Neural progenitor cell (in vitro differentiated cells): ENCODE measurements around the gene SMPD2. TPM values are rescaled to one million over a fixed set of nuclear protein-coding genes. Genes with fewer than 3 reads are reported as not detected.

Experiments used
- DNase-seq: peaks from one replicate; pipeline ENCODE4 v3.0.0-alpha.2; 2016; ENCODE audit warnings: low spot score
- H2AFZ ChIP-seq: fragments of 200-600 bp; sonication (generic); replicated peaks from 2 replicates; pipeline ENCODE4 v1.6.1; 2016; ENCODE audit warnings: antibody characterized with exemption
- H3F3A ChIP-seq: fragments of 200-600 bp; sonication (generic); 2 replicates; pipeline ENCODE4 v1.6.1; 2016; ENCODE audit warnings: antibody characterized with exemption, low read depth
- H3K27ac ChIP-seq: fragments of 200-600 bp; sonication (generic); 2 replicates; pipeline ENCODE4 v1.5.1; 2016; ENCODE audit warnings: mild to moderate bottlenecking
- H3K27me3 ChIP-seq: fragments of 200-600 bp; sonication (generic); 2 replicates; pipeline ENCODE4 v1.6.1; 2016; ENCODE audit warnings: mild to moderate bottlenecking, moderate library complexity
- H3K36me3 ChIP-seq: fragments of 200-600 bp; sonication (generic); 2 replicates; pipeline ENCODE4 v1.5.1; 2016
- H3K4me1 ChIP-seq: fragments of 200-600 bp; sonication (generic); 2 replicates; pipeline ENCODE4 v1.6.1; 2016; ENCODE audit warnings: mixed run types
- H3K4me2 ChIP-seq: fragments of 200-600 bp; sonication (generic); 2 replicates; pipeline ENCODE4 v1.6.1; 2016
- H3K4me3 ChIP-seq: fragments of 200-600 bp; sonication (generic); 2 replicates; pipeline ENCODE4 v1.5.1; 2016
- H3K79me2 ChIP-seq: fragments of 200-600 bp; sonication (generic); 2 replicates; pipeline ENCODE4 v1.6.1; 2016; ENCODE audit warnings: low read depth
- H3K9ac ChIP-seq: fragments of 200-600 bp; sonication (generic); 2 replicates; pipeline ENCODE4 v1.6.1; 2016
- H3K9me3 ChIP-seq: fragments of 200-600 bp; sonication (generic); 2 replicates; pipeline ENCODE4 v1.5.1; 2016; ENCODE audit warnings: low read depth
- H4K20me1 ChIP-seq: fragments of 200-600 bp; sonication (generic); 2 replicates; pipeline ENCODE4 v1.6.1; 2016; ENCODE audit warnings: low read depth
- H3K27ac Mint-ChIP-seq: 3 replicates; pipeline ENCODE4 v1.8.0; 2021; ENCODE audit warnings: mixed read lengths
- H3K27me3 Mint-ChIP-seq: 2 replicates; pipeline ENCODE4 v1.8.0; 2022; ENCODE audit warnings: low read depth, mild to moderate bottlenecking, inconsistent platforms, moderate library complexity, mixed read lengths; ENCODE audit not compliant: insufficient read depth
- H3K36me3 Mint-ChIP-seq: 3 replicates; pipeline ENCODE4 v1.8.0; 2021; ENCODE audit warnings: mixed read lengths
- H3K4me1 Mint-ChIP-seq: 3 replicates; pipeline ENCODE4 v1.8.0; 2021; ENCODE audit warnings: mixed read lengths
- H3K4me3 Mint-ChIP-seq: 3 replicates; pipeline ENCODE4 v1.8.0; 2021; ENCODE audit warnings: mild to moderate bottlenecking, moderate library complexity, mixed read lengths
- H3K9me3 Mint-ChIP-seq: 3 replicates; pipeline ENCODE4 v1.8.0; 2020; ENCODE audit warnings: mixed read lengths
- CTCF ChIP-seq: fragments of 200-600 bp; sonication (generic); IDR thresholded peaks from 2 replicates; pipeline ENCODE4 v1.5.1; 2017; ENCODE audit warnings: antibody characterized with exemption, mild to moderate bottlenecking
- EZH2 ChIP-seq: fragments of 200-600 bp; sonication (generic); IDR thresholded peaks from 2 replicates; pipeline ENCODE4 v1.6.1; 2017; ENCODE audit warnings: antibody characterized with exemption, mild to moderate bottlenecking, moderate library complexity
- EZH2phosphoT487 ChIP-seq: fragments of 200-600 bp; sonication (generic); IDR thresholded peaks from 2 replicates; pipeline ENCODE4 v1.6.1; 2017; ENCODE audit warnings: antibody characterized with exemption
- total RNA-seq: library from RNA; depleted of rRNA; stranded (reverse); fragments of >200 nt; gene quantifications from 2 replicates; pipeline ENCODE4 v1.2.3, GENCODE V29; 2015; ENCODE audit warnings: low replicate concordance

The SMPD2 gene
- total RNA-seq, 1 donor from 2014 or later: 10.3 TPM

DNA sequence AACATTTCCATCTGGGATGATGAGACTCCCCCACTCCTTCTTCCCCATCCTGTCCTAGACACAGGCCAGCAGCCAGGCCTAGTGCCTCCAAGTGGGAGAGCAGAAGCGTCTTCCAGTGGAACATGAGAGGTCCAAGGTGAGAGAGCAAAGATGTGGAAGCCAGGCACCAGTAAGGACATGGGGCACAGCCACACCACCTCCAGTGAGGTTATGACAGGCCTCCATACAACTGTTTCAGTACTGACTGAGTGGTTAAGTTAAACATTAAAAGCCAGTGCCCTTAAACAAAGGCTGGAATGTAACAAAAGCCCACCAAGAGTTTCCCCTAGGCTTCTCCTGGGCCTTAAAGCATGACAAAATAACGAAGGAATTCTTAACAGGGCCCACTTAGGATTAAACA, 37.2 kb downstream of the SMPD2 start:
- peaks cover 37% of the 10 kb centered on the region for H3K4me1 Mint-ChIP-seq
- H3K4me2 ChIP-seq: peak overlapping the region; percentile 99
- TF ChIP-seq CTCF (no peak), EZH2 (no peak), EZH2phosphoT487 (no peak)
- H4K20me1 ChIP-seq: peaks cover 7% of the 10 kb centered on the region
- peak; percentile 61 for DNase-seq
- H3K9ac ChIP-seq: no peak overlapping the region
- peaks cover 2% of the 10 kb centered on the region for H3K27me3 Mint-ChIP-seq
- no peak overlapping the region for H2AFZ ChIP-seq
- no peak overlapping the region for H3K4me3 Mint-ChIP-seq
- peaks cover 52% of the 10 kb centered on the region for H3K4me1 ChIP-seq
- H3F3A ChIP-seq: peaks cover 26% of the 10 kb centered on the region
- H3K36me3 Mint-ChIP-seq: peaks cover 53% of the 10 kb centered on the region
- peaks cover 6% of the 10 kb centered on the region for H3K36me3 ChIP-seq
- H3K79me2 ChIP-seq: peaks cover 93% of the 10 kb centered on the region
- H3K9me3 ChIP-seq: no peaks in the 10 kb centered on the region
- H3K4me3 ChIP-seq: peak overlapping the region; percentile 35
- H3K27me3 ChIP-seq: no peaks in the 10 kb centered on the region
- H3K27ac Mint-ChIP-seq: peak overlapping the region; percentile 95
- H3K27ac ChIP-seq: peak overlapping the region; percentile 75
- no peaks in the 10 kb centered on the region for H3K9me3 Mint-ChIP-seq

DNA sequence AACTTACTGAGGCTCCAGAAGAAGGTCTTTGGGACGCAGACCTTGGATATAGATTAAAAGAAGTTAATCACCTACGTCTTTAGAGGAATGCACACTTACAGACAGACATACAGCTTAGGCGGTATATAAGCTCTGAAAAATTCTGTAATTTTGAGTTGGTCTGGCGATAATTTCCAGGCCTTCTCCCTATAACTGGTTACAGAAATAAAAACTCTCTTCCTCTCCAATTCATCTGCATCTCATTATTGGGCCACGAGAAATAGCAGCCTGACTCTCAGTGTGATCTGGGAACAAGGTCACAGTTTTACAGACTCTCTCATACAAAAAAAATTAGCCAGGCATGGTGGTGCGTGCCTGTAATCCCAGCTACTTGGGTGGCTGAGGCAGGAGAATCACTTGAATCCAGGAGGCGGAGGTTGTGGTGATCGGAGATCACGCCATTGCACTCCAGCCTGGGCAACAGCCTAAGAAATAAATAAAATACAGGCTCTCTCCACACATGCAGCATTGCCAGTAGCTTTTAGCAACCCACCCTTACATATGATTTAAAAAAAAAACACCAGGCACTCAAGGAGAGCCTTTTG, 37.8 kb downstream of the SMPD2 start:
- Histone ChIP-seq H2AFZ (no peak overlapping the region), H3K9me3 (no peaks in the 10 kb centered on the region), H3K79me2 (peaks cover 94% of the 10 kb centered on the region), H3K4me2 (peak overlapping the region; percentile 99), H3K27me3 (no peaks in the 10 kb centered on the region), H4K20me1 (peaks cover 4% of the 10 kb centered on the region), H3K27ac (peak overlapping the region; percentile 75), H3K4me1 (peaks cover 52% of the 10 kb centered on the region), H3K4me3 (peak overlapping the region; percentile 35), H3F3A (peaks cover 26% of the 10 kb centered on the region), H3K9ac (no peak overlapping the region), H3K36me3 (peaks cover 6% of the 10 kb centered on the region)
- TF ChIP-seq EZH2phosphoT487: no peak
- DNase-seq: no peak
- H3K9me3 Mint-ChIP-seq: no peaks in the 10 kb centered on the region
- peaks cover 2% of the 10 kb centered on the region for H3K27me3 Mint-ChIP-seq
- peaks cover 49% of the 10 kb centered on the region for H3K36me3 Mint-ChIP-seq
- H3K27ac Mint-ChIP-seq: no peak overlapping the region
- peaks cover 37% of the 10 kb centered on the region for H3K4me1 Mint-ChIP-seq
- H3K4me3 Mint-ChIP-seq: peak overlapping the region; percentile 36

- Mint-ChIP-seq H3K36me3 (peaks cover 46% of the 10 kb centered on the region), H3K4me1 (peaks cover 41% of the 10 kb centered on the region), H3K27me3 (peaks cover 4% of the 10 kb centered on the region), H3K9me3 (no peaks in the 10 kb centered on the region), H3K27ac (no peak overlapping the region), H3K4me3 (peak overlapping the region; percentile 36)
- peaks cover 52% of the 10 kb centered on the region for H3K4me1 ChIP-seq
- H4K20me1 ChIP-seq: peaks cover 4% of the 10 kb centered on the region
- peak overlapping the region; percentile 75 for H3K27ac ChIP-seq
- no peak for DNase-seq
- peaks cover 6% of the 10 kb centered on the region for H3K36me3 ChIP-seq
- H3K4me3 ChIP-seq: peak overlapping the region; percentile 35
- no peaks in the 10 kb centered on the region for H3K9me3 ChIP-seq
- peaks cover 87% of the 10 kb centered on the region for H3K79me2 ChIP-seq
- no peak overlapping the region for H3K9ac ChIP-seq
- TF ChIP-seq EZH2: no peak
- TF ChIP-seq CTCF: no peak
- no peak for TF ChIP-seq EZH2phosphoT487
- H2AFZ ChIP-seq: no peak overlapping the region
- H3F3A ChIP-seq: peaks cover 26% of the 10 kb centered on the region
- H3K4me2 ChIP-seq: peak overlapping the region; percentile 99
- H3K27me3 ChIP-seq: peaks cover 5% of the 10 kb centered on the region
Measured at GRCh38 chr6:109478841-109479624, 38.5 kb downstream of the SMPD2 start.
